ENCODE data around the gene TTC28.

TTC28 gene

DNA sequence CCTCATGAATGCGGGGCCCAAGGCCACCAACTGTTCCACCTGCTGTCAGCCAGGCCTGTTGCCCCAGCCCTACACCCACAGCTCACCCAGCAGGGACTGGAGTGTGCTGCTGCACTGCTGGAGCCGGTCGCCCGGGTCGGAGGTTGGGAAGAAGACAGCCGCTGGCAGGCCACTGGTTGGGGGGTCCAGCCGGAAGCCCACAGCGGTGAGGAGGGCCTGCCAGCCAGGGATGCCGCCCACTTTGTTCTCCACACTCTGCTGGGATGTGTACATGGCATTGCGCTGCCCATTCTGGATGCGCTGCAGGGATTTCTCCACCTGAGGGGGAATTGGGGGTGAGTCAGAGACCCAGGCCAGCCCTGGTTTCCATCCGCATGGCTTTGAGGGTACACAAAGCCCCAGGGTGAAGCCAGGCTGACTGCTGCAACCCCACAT is 686.4 kb downstream of the TTC28 start:
- H3K36me3 ChIP-seq (ENCODE audit: insufficient read depth, low read length) = peaks cover 87% of the 10 kb centered on the region
- TF ChIP-seq, protein P1, sequence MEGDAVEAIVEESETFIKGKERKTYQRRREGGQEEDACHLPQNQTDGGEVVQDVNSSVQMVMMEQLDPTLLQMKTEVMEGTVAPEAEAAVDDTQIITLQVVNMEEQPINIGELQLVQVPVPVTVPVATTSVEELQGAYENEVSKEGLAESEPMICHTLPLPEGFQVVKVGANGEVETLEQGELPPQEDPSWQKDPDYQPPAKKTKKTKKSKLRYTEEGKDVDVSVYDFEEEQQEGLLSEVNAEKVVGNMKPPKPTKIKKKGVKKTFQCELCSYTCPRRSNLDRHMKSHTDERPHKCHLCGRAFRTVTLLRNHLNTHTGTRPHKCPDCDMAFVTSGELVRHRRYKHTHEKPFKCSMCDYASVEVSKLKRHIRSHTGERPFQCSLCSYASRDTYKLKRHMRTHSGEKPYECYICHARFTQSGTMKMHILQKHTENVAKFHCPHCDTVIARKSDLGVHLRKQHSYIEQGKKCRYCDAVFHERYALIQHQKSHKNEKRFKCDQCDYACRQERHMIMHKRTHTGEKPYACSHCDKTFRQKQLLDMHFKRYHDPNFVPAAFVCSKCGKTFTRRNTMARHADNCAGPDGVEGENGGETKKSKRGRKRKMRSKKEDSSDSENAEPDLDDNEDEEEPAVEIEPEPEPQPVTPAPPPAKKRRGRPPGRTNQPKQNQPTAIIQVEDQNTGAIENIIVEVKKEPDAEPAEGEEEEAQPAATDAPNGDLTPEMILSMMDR (conservative IDR thresholded peaks at IDR 0.05; ENCODE audit: low read length) = no peak
- no peak for TF ChIP-seq EZH2phosphoT487 (IDR thresholded peaks at IDR 0.05; ENCODE audit: borderline replicate concordance)
- H3K9me3 ChIP-seq (ENCODE audit: insufficient read depth, low read depth, low read length) = no peaks in the 10 kb centered on the region
- H3K9ac ChIP-seq (ENCODE audit: low read depth, low read length, poor library complexity, severe bottlenecking) = no peak overlapping the region
- H3F3A ChIP-seq (ENCODE audit: low read depth) = no peaks in the 10 kb centered on the region
- H3K9me2 ChIP-seq (replicated peaks; ENCODE audit: low read depth, low read length) = no peaks in the 10 kb centered on the region
- no peaks in the 10 kb centered on the region for H3K4me1 ChIP-seq (ENCODE audit: insufficient read depth, low read length, poor library complexity, severe bottlenecking)
- H3K27me3 ChIP-seq (ENCODE audit: insufficient read depth, low read length, poor library complexity, severe bottlenecking) = no peaks in the 10 kb centered on the region
- no peaks in the 10 kb centered on the region for H3K79me2 ChIP-seq (ENCODE audit: insufficient read depth, low read length)
- no peak overlapping the region for H3K4me3 ChIP-seq (ENCODE audit: low read length, poor library complexity, severe bottlenecking)
- no peaks in the 10 kb centered on the region for H4K20me1 ChIP-seq (ENCODE audit: insufficient read depth, low read length, poor library complexity, severe bottlenecking)
- H3K4me2 ChIP-seq (ENCODE audit: low read depth, low read length, poor library complexity, severe bottlenecking) = no peak overlapping the region
- no peak overlapping the region for H2AFZ ChIP-seq (ENCODE audit: low read length)

- Histone ChIP-seq H3K4me2 (ENCODE audit: low read depth, low read length, poor library complexity, severe bottlenecking) (no peak overlapping the region), H2AFZ (ENCODE audit: low read length) (no peak overlapping the region)
These were observed 687.1 kb downstream of the TTC28 start for GRCh38 chr22:27992294-27993165.

DNA sequence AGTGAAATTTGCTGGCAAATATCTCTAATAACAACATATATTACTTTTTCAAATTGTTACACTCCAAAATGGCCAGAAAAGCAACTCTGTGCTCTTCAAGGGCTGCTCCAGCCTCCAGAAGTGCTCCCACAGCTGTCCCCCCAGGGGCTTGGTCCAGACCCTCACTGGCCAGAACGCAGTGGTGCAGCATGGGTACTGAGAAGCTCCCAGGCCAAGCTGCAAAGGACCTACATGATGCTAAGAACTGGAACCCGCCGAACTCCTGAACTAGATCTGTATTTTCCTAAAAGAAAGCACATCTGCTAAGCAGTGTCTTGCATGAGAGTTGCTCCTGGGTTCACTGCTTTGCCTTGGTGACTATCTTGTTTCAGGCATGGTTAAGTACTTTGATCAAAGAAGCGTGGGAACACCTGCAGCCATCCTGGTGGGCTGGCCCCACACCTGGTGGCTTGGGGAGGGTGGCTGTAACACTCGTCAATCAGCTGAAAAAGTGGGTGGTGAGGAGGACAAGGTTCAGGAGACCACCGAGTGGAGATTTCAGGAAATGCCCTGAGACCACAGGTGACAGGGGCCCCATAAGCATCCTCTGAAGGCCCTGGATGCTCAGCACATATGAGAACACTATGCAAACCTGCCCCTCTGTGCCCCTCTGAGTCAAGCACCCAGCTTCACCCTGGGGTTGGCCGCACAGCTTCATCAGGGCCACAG is 687.9 kb downstream of the TTC28 start:
- Histone ChIP-seq H3K27me3 (ENCODE audit: insufficient read depth, low read length, poor library complexity, severe bottlenecking) (no peaks in the 10 kb centered on the region), H3K9me3 (ENCODE audit: insufficient read depth, low read depth, low read length) (no peaks in the 10 kb centered on the region), H3K36me3 (ENCODE audit: insufficient read depth, low read length) (peaks cover 79% of the 10 kb centered on the region; the same call in 1 of the 2 replicates), H3K79me2 (ENCODE audit: insufficient read depth, low read length) (no peaks in the 10 kb centered on the region), H3K4me2 (ENCODE audit: low read depth, low read length, poor library complexity, severe bottlenecking) (no peak overlapping the region), H3K9ac (ENCODE audit: low read depth, low read length, poor library complexity, severe bottlenecking) (no peak overlapping the region), H4K20me1 (ENCODE audit: insufficient read depth, low read length, poor library complexity, severe bottlenecking) (no peaks in the 10 kb centered on the region), H3F3A (ENCODE audit: low read depth) (no peaks in the 10 kb centered on the region), H2AFZ (ENCODE audit: low read length) (no peak overlapping the region), H3K4me3 (ENCODE audit: low read length, poor library complexity, severe bottlenecking) (no peak overlapping the region), H3K9me2 (replicated peaks; ENCODE audit: low read depth, low read length) (no peaks in the 10 kb centered on the region), H3K4me1 (ENCODE audit: insufficient read depth, low read length, poor library complexity, severe bottlenecking) (peaks cover 13% of the 10 kb centered on the region)
- TF ChIP-seq, protein P1 (conservative IDR thresholded peaks at IDR 0.05; ENCODE audit: low read length) = no peak
- TF ChIP-seq EZH2phosphoT487 (IDR thresholded peaks at IDR 0.05; ENCODE audit: borderline replicate concordance) = no peak

More at GRCh38 chr22:27992294-27993165, 687.1 kb downstream of the TTC28 start:
- H3K9ac ChIP-seq (ENCODE audit: low read depth, low read length, poor library complexity, severe bottlenecking) = no peak overlapping the region
- H3K36me3 ChIP-seq (ENCODE audit: insufficient read depth, low read length) = peaks cover 80% of the 10 kb centered on the region
- TF ChIP-seq, protein P1 (conservative IDR thresholded peaks at IDR 0.05; ENCODE audit: low read length) = no peak
- TF ChIP-seq EZH2phosphoT487 (IDR thresholded peaks at IDR 0.05; ENCODE audit: borderline replicate concordance) = no peak
- H4K20me1 ChIP-seq (ENCODE audit: insufficient read depth, low read length, poor library complexity, severe bottlenecking) = no peaks in the 10 kb centered on the region
- no peaks in the 10 kb centered on the region for H3K9me3 ChIP-seq (ENCODE audit: insufficient read depth, low read depth, low read length)
- H3K4me3 ChIP-seq (ENCODE audit: low read length, poor library complexity, severe bottlenecking) = no peak overlapping the region
- no peaks in the 10 kb centered on the region for H3K27me3 ChIP-seq (ENCODE audit: insufficient read depth, low read length, poor library complexity, severe bottlenecking)
- no peaks in the 10 kb centered on the region for H3F3A ChIP-seq (ENCODE audit: low read depth)
- H3K79me2 ChIP-seq (ENCODE audit: insufficient read depth, low read length) = no peaks in the 10 kb centered on the region
- peaks cover 6% of the 10 kb centered on the region for H3K4me1 ChIP-seq (ENCODE audit: insufficient read depth, low read length, poor library complexity, severe bottlenecking)
- no peaks in the 10 kb centered on the region for H3K9me2 ChIP-seq (replicated peaks; ENCODE audit: low read depth, low read length)

Measured in Loucy (cell line).